IMR-90 (cell line): ENCODE data around the gene SQSTM1. TPM values are rescaled to one million over a fixed set of nuclear protein-coding genes. Genes with fewer than 3 reads are reported as not detected.

Experiments
- ATAC-seq: fragments of 200-7000 bp; cut with Tn5 transposase; 2 replicates; pipeline ENCODE4 v1.9.1; 2020; ENCODE audit warnings: low read depth, mild to moderate bottlenecking, moderate library complexity
- BruUV-seq: library from RNA; stranded (reverse); fragments of 400-500 nt; replicated peaks from 2 replicates; lab custom pipeline; 2021; lab: Mats Ljungman, UMichigan
- CTCF ChIA-PET: fragments of 300-600 bp; formaldehyde crosslinking; extraction: SDS; loops from one replicate; lab custom pipeline; 2021; ENCODE audit warnings: antibody characterized with exemption; lab: Yijun Ruan, JAX
- POLR2A ChIA-PET: fragments of 300-600 bp; sonication (Branson Sonifier 250); formaldehyde crosslinking; loops from one replicate; lab custom pipeline; 2022; ENCODE audit warnings: antibody characterized with exemption; ENCODE audit not compliant: unreplicated experiment; lab: Charles Lee
- DNase-seq: peaks from one replicate; pipeline ENCODE4 v3.0.0; 2013
- H2AFZ ChIP-seq: replicated peaks from 2 replicates; pipeline ENCODE3; 2013; ENCODE audit warnings: low read length, mild to moderate bottlenecking; ENCODE audit not compliant: poor library complexity
- H2AK5ac ChIP-seq: 2 replicates; pipeline ENCODE4 v1.6.1; 2013; ENCODE audit warnings: low read depth, low read length, inconsistent platforms
- H2AK9ac ChIP-seq: replicated peaks from 2 replicates; pipeline ENCODE3; 2013; ENCODE audit warnings: mild to moderate bottlenecking, low read depth, low read length, moderate library complexity; ENCODE audit not compliant: poor library complexity
- H2BK120ac ChIP-seq: 2 replicates; pipeline ENCODE4 v1.6.1; 2013; ENCODE audit warnings: low read depth, low read length, inconsistent platforms
- H2BK15ac ChIP-seq: 3 replicates; pipeline ENCODE4 v1.6.1; 2013; ENCODE audit warnings: low read depth, low read length, inconsistent platforms
- H2BK20ac ChIP-seq: 2 replicates; pipeline ENCODE4 v1.6.1; 2013; ENCODE audit warnings: low read depth, mild to moderate bottlenecking, inconsistent platforms, low read length, moderate library complexity
- H2BK5ac ChIP-seq: 2 replicates; pipeline ENCODE4 v1.6.1; 2013; ENCODE audit warnings: mild to moderate bottlenecking, low read depth, low read length, inconsistent platforms; ENCODE audit not compliant: poor library complexity, severe bottlenecking
- H3K14ac ChIP-seq: replicated peaks from 2 replicates; pipeline ENCODE4 v1.6.1; 2013; ENCODE audit warnings: low read depth, low read length, inconsistent platforms
- H3K18ac ChIP-seq: 2 replicates; pipeline ENCODE4 v1.6.1; 2013; ENCODE audit warnings: low read depth, low read length, control low read depth
- H3K23ac ChIP-seq: 2 replicates; pipeline ENCODE4 v1.6.1; 2013; ENCODE audit warnings: low read depth, low read length, inconsistent platforms
- H3K27ac ChIP-seq: 2 replicates; pipeline ENCODE4 v1.5.1; 2013; ENCODE audit warnings: mild to moderate bottlenecking, control low read depth, low read length; ENCODE audit not compliant: insufficient read depth
- H3K27me3 ChIP-seq: 2 replicates; pipeline ENCODE4 v1.6.1; 2013; ENCODE audit warnings: low read length; ENCODE audit not compliant: control insufficient read depth, insufficient read depth
- H3K36me3 ChIP-seq: 2 replicates; pipeline ENCODE4 v1.6.1; 2013; ENCODE audit warnings: low read length, mixed read lengths; ENCODE audit not compliant: control insufficient read depth, insufficient read depth
- H3K4ac ChIP-seq: 2 replicates; pipeline ENCODE4 v1.6.1; 2013; ENCODE audit warnings: low read depth, low read length, inconsistent platforms
- H3K4me1 ChIP-seq: 2 replicates; pipeline ENCODE4 v1.6.1; 2013; ENCODE audit warnings: low read length, mixed read lengths; ENCODE audit not compliant: control insufficient read depth, insufficient read depth
- H3K4me2 ChIP-seq: 2 replicates; pipeline ENCODE4 v1.6.1; 2013; ENCODE audit warnings: low read depth, mild to moderate bottlenecking, control low read depth, low read length, moderate library complexity
- H3K4me3 ChIP-seq: 2 replicates; pipeline ENCODE4 v1.5.1; 2013; ENCODE audit warnings: low read depth, mild to moderate bottlenecking, control low read depth, low read length, moderate library complexity; ENCODE audit not compliant: insufficient read depth
- H3K56ac ChIP-seq: 2 replicates; pipeline ENCODE4 v1.6.1; 2013; ENCODE audit warnings: low read length, inconsistent platforms; ENCODE audit not compliant: insufficient read depth; ENCODE audit errors: extremely low read depth
- H3K79me1 ChIP-seq, 2 experiments: 2 replicates each; pipeline ENCODE4 v1.6.1; 2013; ENCODE audit warnings: low read length in 2 of 2, inconsistent platforms in 1 of 2, low read depth in 1 of 2
- H3K9ac ChIP-seq: 2 replicates; pipeline ENCODE4 v1.6.1; 2013; ENCODE audit warnings: low read depth, low read length, control low read depth
- H3K9me1 ChIP-seq: 2 replicates; pipeline ENCODE4 v1.6.1; 2013; ENCODE audit warnings: low read length, inconsistent platforms; ENCODE audit not compliant: insufficient read depth
- H3K9me3 ChIP-seq: 2 replicates; pipeline ENCODE4 v1.6.1; 2013; ENCODE audit warnings: low read length; ENCODE audit not compliant: control insufficient read depth, insufficient read depth
- H4K20me1 ChIP-seq: 2 replicates; pipeline ENCODE4 v1.6.1; 2013; ENCODE audit warnings: low read length, inconsistent platforms; ENCODE audit not compliant: insufficient read depth
- H4K5ac ChIP-seq: 2 replicates; pipeline ENCODE4 v1.6.1; 2013; ENCODE audit warnings: mild to moderate bottlenecking, low read depth, low read length, control low read depth
- H4K8ac ChIP-seq, 2 experiments: 2 replicates each; pipeline ENCODE4 v1.6.1; 2013; ENCODE audit warnings: low read depth in 2 of 2, low read length in 2 of 2, control low read depth in 1 of 2, inconsistent platforms in 1 of 2
- H4K91ac ChIP-seq: 2 replicates; pipeline ENCODE4 v1.6.1; 2013; ENCODE audit warnings: low read depth, low read length, inconsistent platforms; ENCODE audit not compliant: insufficient read depth
- BHLHE40 ChIP-seq: fragments of 150-350 bp; IDR thresholded peaks from 2 replicates; pipeline ENCODE4 v1.6.1; 2016; ENCODE audit warnings: mild to moderate bottlenecking, low read depth, low read length
- CEBPB ChIP-seq: IDR thresholded peaks from 2 replicates; pipeline ENCODE4 v1.6.1; 2012; ENCODE audit warnings: low read depth, low read length, improper control_type of control experiment
- FOS ChIP-seq: fragments of 150-350 bp; IDR thresholded peaks from 2 replicates; pipeline ENCODE4 v1.6.1; 2016; ENCODE audit warnings: low read depth, low read length
- MAZ ChIP-seq: IDR thresholded peaks from 2 replicates; pipeline ENCODE4 v1.6.1; 2012; ENCODE audit warnings: low read depth, mild to moderate bottlenecking, low read length, improper control_type of control experiment, moderate library complexity, borderline replicate concordance
- MXI1 ChIP-seq: IDR thresholded peaks from 2 replicates; pipeline ENCODE4 v1.6.1; 2012; ENCODE audit warnings: low read depth, mild to moderate bottlenecking, low read length, moderate library complexity, borderline replicate concordance
- NFE2L2 ChIP-seq: fragments of 150-350 bp; IDR thresholded peaks from 2 replicates; pipeline ENCODE4 v1.6.1; 2016; ENCODE audit warnings: low read depth, mild to moderate bottlenecking, low read length
- POLR2A ChIP-seq: IDR thresholded peaks from 2 replicates; pipeline ENCODE4 v1.6.1; 2012; ENCODE audit warnings: mild to moderate bottlenecking, low read depth, low read length
- WGBS, 2 experiments: methylation state at CpG; one replicate each; pipeline versions ENCODE4 v1.1.5 to v1.1.7; 2013; ENCODE audit warnings: missing lambda C conversion rate in 2 of 2; ENCODE audit not compliant: insufficient read length in 1 of 2; ENCODE audit errors: extremely low coverage in 2 of 2; 5-methylcytosine and 5-hydroxymethylcytosine counted together
- dilution Hi-C: fragments of 300-500 bp; cut with HindIII; formaldehyde crosslinking; loops from one replicate; pipeline ENCODE4 v1.14.3; 2018; ENCODE audit warnings: low sequenced_read_pairs; ENCODE audit not compliant: unreplicated experiment
- in situ Hi-C: fragments of 300-500 bp; cut with MboI; formaldehyde crosslinking; loops from 3 replicates; pipeline ENCODE4 v1.14.3; 2019; ENCODE audit warnings: low sequenced_read_pairs, inconsistent platforms, mixed read lengths
- intact Hi-C: fragments of 100-400 bp; cut with micrococcal nuclease; formaldehyde crosslinking; loops from 2 replicates; pipeline ENCODE4 v1.10.0; 2022
- polyA plus RNA-seq, 3 experiments: library from polyadenylated mRNA; depleted of rRNA; stranded (reverse); fragments of >200 nt; gene quantifications; 2 replicates each; pipeline ENCODE4 v1.2.3, GENCODE V29; 2012; ENCODE audit warnings: low replicate concordance in 1 of 3
- total RNA-seq: library from RNA; depleted of rRNA; stranded (reverse); fragments of >200 nt; gene quantifications from 2 replicates; pipeline ENCODE4 v1.2.3, GENCODE V29; 2012

The SQSTM1 gene
- total and polyA plus RNA-seq, 2 of the 4 experiments (the other 2 are of a cell fraction): 152 to 184 TPM

DNA sequence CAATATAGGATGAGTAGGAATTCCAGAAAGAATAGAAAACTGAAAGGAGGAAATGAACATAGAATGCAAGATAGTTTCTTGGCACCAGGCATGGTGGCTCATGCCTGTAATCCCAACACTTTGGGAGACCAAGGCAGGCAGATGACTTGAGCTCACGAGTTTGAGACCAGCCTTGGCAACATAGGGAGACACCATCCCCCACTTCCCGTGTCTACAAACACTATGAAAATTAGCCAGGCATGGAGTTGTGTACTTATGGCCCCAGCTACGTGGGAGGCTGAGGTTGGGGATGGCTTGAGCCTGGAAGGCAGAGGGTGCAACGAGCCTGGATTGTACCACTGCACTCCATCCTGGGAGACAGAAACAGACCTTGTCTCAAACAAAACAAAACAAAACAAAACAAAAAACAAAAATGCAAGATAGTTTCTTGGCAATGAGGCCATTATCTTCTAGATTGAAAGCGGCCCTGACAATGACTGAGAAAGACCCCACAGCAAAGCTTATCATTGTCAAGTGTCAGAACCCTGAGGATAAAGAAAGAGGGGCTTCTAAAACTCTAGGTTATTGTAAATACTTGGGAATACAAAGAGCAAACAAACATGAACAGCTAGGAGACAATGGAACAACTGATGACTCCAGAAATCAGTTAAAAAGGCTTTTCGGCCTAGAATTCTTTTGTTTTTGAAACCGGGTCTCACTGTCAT, 9.2 kb downstream of the SQSTM1 start:
- no peaks in the 10 kb centered on the region; the same call in 1 of the 2 replicates for H3K4me1 ChIP-seq
- H4K5ac ChIP-seq: no peak overlapping the region
- no peak for ATAC-seq
- no peak overlapping the region for H3K14ac ChIP-seq
- H2BK120ac ChIP-seq: no peak overlapping the region
- H3K4me3 ChIP-seq: no peak overlapping the region
- ChIA-PET CTCF (no interaction called here), POLR2A (no interaction called here)
- no peak overlapping the region for H3K9ac ChIP-seq
- H2BK5ac ChIP-seq: no peak overlapping the region
- peak overlapping the region; percentile 58 for H2AFZ ChIP-seq
- no peak overlapping the region for H3K56ac ChIP-seq
- no peak for DNase-seq
- peaks cover 83% of the 10 kb centered on the region for H3K36me3 ChIP-seq
- no peak overlapping the region for H3K27ac ChIP-seq
- H3K4ac ChIP-seq: no peak overlapping the region
- dilution Hi-C loops: no loop called here
- H4K91ac ChIP-seq: no peak overlapping the region
- no peak overlapping the region for H2AK5ac ChIP-seq
- no peak overlapping the region for H4K8ac ChIP-seq
- H2AK9ac ChIP-seq: no peak overlapping the region
- H3K79me1 ChIP-seq: peaks cover 32 to 82% of the 10 kb centered on the region in 2 experiments
- H3K9me3 ChIP-seq: no peaks in the 10 kb centered on the region
- peaks cover 15% of the 10 kb centered on the region for H3K9me1 ChIP-seq
- intact Hi-C loops: no loop called here
- no peak overlapping the region for H2BK15ac ChIP-seq
- TF ChIP-seq CEBPB (no peak), FOS (no peak), BHLHE40 (no peak), MXI1 (no peak), POLR2A (no peak), MAZ (no peak), NFE2L2 (no peak)
- no TSS peak for BruUV-seq
- no peak overlapping the region for H3K4me2 ChIP-seq
- 100% methylated on average over 2 of the region's 7 CpGs; no CpG with 5 or more reads in 1 of the 2 experiments for WGBS, 2 experiments
- no peaks in the 10 kb centered on the region for H3K27me3 ChIP-seq
- no peak overlapping the region for H3K18ac ChIP-seq
- peaks cover 87% of the 10 kb centered on the region for H4K20me1 ChIP-seq
- no peak overlapping the region for H3K23ac ChIP-seq
- in situ Hi-C loops: no loop called here
- no peak overlapping the region for H2BK20ac ChIP-seq
